MM.1S (cell line): Measurements from ENCODE around the gene FLYWCH2.

Experiments
- DNase-seq: peaks from one replicate; pipeline ENCODE4 v3.0.0-alpha.2; 2015
- H2AFZ ChIP-seq: fragments of 300-600 bp; sonication (generic); 2 replicates; pipeline ENCODE4 v1.6.0; 2016; ENCODE audit warnings: antibody characterized with exemption, low read length
- H3F3A ChIP-seq: fragments of 300-600 bp; sonication (generic); 2 replicates; pipeline ENCODE4 v1.6.1; 2016; ENCODE audit warnings: mild to moderate bottlenecking, antibody characterized with exemption, low read length, moderate library complexity, mixed read lengths; ENCODE audit not compliant: insufficient read depth
- H3K27ac ChIP-seq: fragments of 300-600 bp; sonication (generic); 2 replicates; pipeline ENCODE4 v1.5.1; 2016; ENCODE audit warnings: mild to moderate bottlenecking, low read length
- H3K27me3 ChIP-seq: fragments of 300-600 bp; sonication (generic); replicated peaks from 2 replicates; pipeline ENCODE4 v1.6.0; 2016; ENCODE audit warnings: low read length; ENCODE audit not compliant: insufficient read depth
- H3K36me3 ChIP-seq: fragments of 300-600 bp; sonication (generic); replicated peaks from 2 replicates; pipeline ENCODE4 v1.6.1; 2016; ENCODE audit warnings: mild to moderate bottlenecking, low read length, mixed read lengths; ENCODE audit not compliant: insufficient read depth
- H3K4me1 ChIP-seq: fragments of 300-600 bp; sonication (generic); 2 replicates; pipeline ENCODE4 v1.6.1; 2016; ENCODE audit warnings: low read length, mixed read lengths
- H3K4me2 ChIP-seq: fragments of 300-600 bp; sonication (generic); 2 replicates; pipeline ENCODE4 v1.6.0; 2016; ENCODE audit warnings: low read depth, low read length
- H3K4me3 ChIP-seq: fragments of 300-600 bp; sonication (generic); 2 replicates; pipeline ENCODE4 v1.5.1; 2016; ENCODE audit warnings: low read length, mixed read lengths
- H3K79me2 ChIP-seq: fragments of 300-600 bp; sonication (generic); 2 replicates; pipeline ENCODE4 v1.6.1; 2016; ENCODE audit warnings: mixed run types, low read length, mixed read lengths
- H3K9ac ChIP-seq: fragments of 300-600 bp; sonication (generic); 2 replicates; pipeline ENCODE4 v1.6.1; 2016; ENCODE audit warnings: low read length, mixed read lengths
- H3K9me2 ChIP-seq: fragments of 300-600 bp; sonication (generic); replicated peaks from 2 replicates; pipeline ENCODE4 v1.6.1; 2016; ENCODE audit warnings: mild to moderate bottlenecking, low read length, mixed read lengths; ENCODE audit not compliant: insufficient read depth
- H3K9me3 ChIP-seq: fragments of 300-600 bp; sonication (generic); replicated peaks from 2 replicates; pipeline ENCODE4 v1.6.1; 2016; ENCODE audit warnings: mild to moderate bottlenecking, low read length, mixed read lengths; ENCODE audit not compliant: insufficient read depth
- H4K20me1 ChIP-seq: fragments of 300-600 bp; sonication (generic); 2 replicates; pipeline ENCODE4 v1.6.1; 2016; ENCODE audit warnings: mild to moderate bottlenecking, low read length, moderate library complexity, mixed read lengths; ENCODE audit not compliant: insufficient read depth
- CTCF ChIP-seq: fragments of 300-600 bp; sonication (generic); IDR thresholded peaks from 2 replicates; pipeline ENCODE4 v1.5.1; 2016; ENCODE audit warnings: antibody characterized with exemption, low read length, mixed read lengths
- EZH2 ChIP-seq: fragments of 300-600 bp; sonication (generic); optimal IDR thresholded peaks from 2 replicates; pipeline ENCODE3; 2017; ENCODE audit warnings: low read depth, mild to moderate bottlenecking, antibody characterized with exemption, low read length, mixed read lengths
- EZH2phosphoT487 ChIP-seq: fragments of 300-600 bp; sonication (generic); IDR thresholded peaks from 2 replicates; pipeline ENCODE4 v1.6.1; 2018; ENCODE audit warnings: antibody characterized with exemption, low read length

The FLYWCH2 gene

GRCh38 chr16:2858245-2859025, 24.6 kb upstream of the FLYWCH2 start:
- no peak overlapping the region for H3K9ac ChIP-seq
- no peak for DNase-seq
- H3K4me1 ChIP-seq = no peaks in the 10 kb centered on the region
- peaks cover 57% of the 10 kb centered on the region for H3K27me3 ChIP-seq
- H4K20me1 ChIP-seq = no peaks in the 10 kb centered on the region
- H3K9me2 ChIP-seq = no peaks in the 10 kb centered on the region
- H3K9me3 ChIP-seq = no peaks in the 10 kb centered on the region
- no peaks in the 10 kb centered on the region for H3F3A ChIP-seq
- no peaks in the 10 kb centered on the region for H3K36me3 ChIP-seq
- H3K27ac ChIP-seq = no peak overlapping the region
- H3K4me2 ChIP-seq = peak overlapping the region; percentile 56
- no peaks in the 10 kb centered on the region for H3K79me2 ChIP-seq
- TF ChIP-seq EZH2phosphoT487 (no peak), CTCF (no peak), EZH2 (no peak)
- H2AFZ ChIP-seq = no peak overlapping the region
- H3K4me3 ChIP-seq = peak overlapping the region; percentile 21; the same call in 1 of the 2 replicates

GRCh38 chr16:2859686-2860265, 23.2 kb upstream of the FLYWCH2 start:
- H3K4me3 ChIP-seq = no peak overlapping the region
- H3K36me3 ChIP-seq = no peaks in the 10 kb centered on the region
- no peak overlapping the region for H3K9ac ChIP-seq
- no peaks in the 10 kb centered on the region for H3K9me2 ChIP-seq
- H4K20me1 ChIP-seq = no peaks in the 10 kb centered on the region
- H2AFZ ChIP-seq = no peak overlapping the region
- H3K27ac ChIP-seq = no peak overlapping the region
- no peaks in the 10 kb centered on the region for H3K9me3 ChIP-seq
- peaks cover 60% of the 10 kb centered on the region for H3K27me3 ChIP-seq
- no peak overlapping the region for H3K4me2 ChIP-seq
- no peaks in the 10 kb centered on the region for H3K4me1 ChIP-seq
- DNase-seq = no peak
- H3K79me2 ChIP-seq = no peaks in the 10 kb centered on the region
- TF ChIP-seq CTCF = no peak
- no peak for TF ChIP-seq EZH2phosphoT487
- no peak for TF ChIP-seq EZH2
- H3F3A ChIP-seq = no peaks in the 10 kb centered on the region

- Histone ChIP-seq H3K4me3 (no peak overlapping the region), H4K20me1 (no peaks in the 10 kb centered on the region), H3F3A (no peaks in the 10 kb centered on the region), H3K4me1 (no peaks in the 10 kb centered on the region), H3K9ac (no peak overlapping the region), H3K9me2 (no peaks in the 10 kb centered on the region), H2AFZ (no peak overlapping the region), H3K36me3 (no peaks in the 10 kb centered on the region), H3K27me3 (peaks cover 72% of the 10 kb centered on the region), H3K79me2 (no peaks in the 10 kb centered on the region), H3K9me3 (no peaks in the 10 kb centered on the region), H3K4me2 (no peak overlapping the region), H3K27ac (no peak overlapping the region)
- DNase-seq = no peak
- TF ChIP-seq EZH2phosphoT487 (no peak), EZH2 (no peak), CTCF (no peak)
Measured at GRCh38 chr16:2860826-2861567, 22.0 kb upstream of the FLYWCH2 start.
